GM12801 (cell line): ENCODE measurements around the gene IPP.

Experiments
- CTCF ChIP-seq: IDR thresholded peaks from one replicate; pipeline ENCODE4 v1.5.1; 2011; ENCODE audit warnings: control low read depth; ENCODE audit not compliant: insufficient read length; ENCODE audit errors: extremely low read depth

IPP gene

GRCh38 chr1:45669859-45670655, 80.4 kb downstream of the IPP start:
- TF ChIP-seq CTCF = no peak

GRCh38 chr1:45669379-45669778, 81.1 kb downstream of the IPP start:
- no peak for TF ChIP-seq CTCF

- no peak for TF ChIP-seq CTCF
Observed at GRCh38 chr1:45668526-45668925, 81.9 kb downstream of the IPP start.

GRCh38 chr1:45667321-45668111, 82.9 kb downstream of the IPP start:
- no peak for TF ChIP-seq CTCF

GRCh38 chr1:45666836-45667235, 83.6 kb downstream of the IPP start:
- no peak for TF ChIP-seq CTCF

- no peak for TF ChIP-seq CTCF
Observed at GRCh38 chr1:45660336-45660735, 90.1 kb downstream of the IPP start.

GRCh38 chr1:45659222-45659621, 91.2 kb downstream of the IPP start:
- TF ChIP-seq CTCF = no peak
